GM21825 (cell line): ENCODE data around the gene TFB1M.
"Not testable (repeated sequence)": the region's sequence is repeated elsewhere in the genome, so short reads cannot be mapped to it uniquely, and the experiment has no call there.

ENCODE experiments used
- ATAC-seq: cut with Tn5 transposase; IDR thresholded peaks from one replicate; pipeline ENCODE4 v1.9.1; 2021; ENCODE audit warnings: mild to moderate bottlenecking, moderate library complexity; ENCODE audit not compliant: unreplicated experiment

Gene TFB1M

DNA sequence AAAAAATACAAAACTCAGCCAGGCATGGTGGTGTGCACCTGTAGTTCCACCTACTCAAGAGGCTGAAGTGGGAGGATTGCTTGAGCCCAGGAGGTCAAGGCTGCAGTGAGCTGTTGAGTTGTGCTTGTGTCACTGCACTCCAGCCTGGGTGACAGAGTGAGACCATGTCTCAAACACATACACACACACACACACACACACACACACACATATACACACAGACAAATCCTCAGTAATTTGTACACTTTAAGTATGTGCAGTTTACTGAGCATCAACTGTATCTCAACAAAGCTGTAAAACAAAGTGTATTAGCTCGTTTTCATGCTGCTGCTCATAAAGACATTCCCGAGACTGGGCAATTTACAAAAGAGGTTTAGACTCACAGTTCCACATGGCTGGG, 7.3 kb downstream of the TFB1M start:
- ATAC-seq, result no peak

DNA sequence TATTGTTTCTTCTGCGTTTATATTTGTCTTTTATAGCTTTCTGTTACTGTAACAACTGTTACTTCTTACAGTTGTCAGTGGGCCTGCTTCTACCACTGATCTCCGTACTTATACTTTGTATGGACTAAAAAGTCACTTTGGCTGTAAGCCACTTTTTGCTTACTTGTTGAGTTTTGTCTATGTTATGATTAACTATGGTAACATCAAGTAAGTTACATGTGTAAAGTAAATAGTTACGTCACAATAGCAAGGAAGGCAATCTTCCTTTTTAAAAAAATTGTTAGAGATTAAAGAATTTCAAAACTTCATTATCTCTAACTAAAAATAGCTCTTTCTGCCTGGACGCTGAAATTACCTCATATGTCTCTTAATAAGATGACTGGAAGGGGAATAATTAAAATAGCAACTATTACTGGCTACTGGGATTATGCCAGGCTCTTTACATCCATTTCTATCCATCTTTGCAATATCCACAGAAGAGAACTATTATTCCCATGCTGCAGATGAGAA, 10.9 kb downstream of the TFB1M start:
- no peak for ATAC-seq

DNA sequence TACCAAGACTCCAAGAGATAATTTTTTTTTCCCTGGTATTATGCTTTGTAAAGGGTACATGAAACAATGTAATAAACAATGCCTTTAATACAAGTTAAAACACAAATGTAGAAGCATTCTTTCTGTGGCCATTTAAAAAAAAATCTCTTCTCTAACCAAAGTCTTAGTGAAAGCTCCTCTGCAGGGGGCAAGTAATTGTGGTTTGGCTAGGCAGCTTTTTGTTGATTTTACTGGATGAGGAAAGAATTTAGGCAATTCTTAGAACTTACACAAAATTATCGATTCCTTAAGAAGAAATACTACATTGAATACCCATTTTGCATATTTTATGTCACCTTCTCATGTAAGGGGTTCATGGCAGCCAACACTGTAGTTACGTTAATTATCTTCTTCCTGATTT, 12.4 kb downstream of the TFB1M start:
- no peak for ATAC-seq

DNA sequence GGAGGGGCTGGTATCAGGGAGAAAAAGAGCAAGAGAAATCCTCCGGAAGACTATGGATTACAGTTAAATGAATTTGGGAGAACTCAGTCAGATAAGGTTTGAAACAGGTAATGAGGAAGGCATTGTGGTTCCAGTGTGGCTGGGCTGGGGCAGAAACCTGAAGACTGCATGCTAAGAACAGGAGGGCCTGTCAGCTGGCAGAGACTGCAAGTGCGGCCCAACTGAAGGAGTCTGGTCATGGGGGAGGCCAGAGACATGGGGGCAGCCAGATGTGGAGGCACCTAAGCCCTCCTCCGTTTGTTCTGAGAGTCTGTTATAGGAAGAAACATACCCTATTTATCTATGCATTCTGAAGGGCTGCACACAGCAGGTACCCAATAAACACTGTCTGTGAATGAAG, 16.6 kb downstream of the TFB1M start:
- no peak for ATAC-seq

DNA sequence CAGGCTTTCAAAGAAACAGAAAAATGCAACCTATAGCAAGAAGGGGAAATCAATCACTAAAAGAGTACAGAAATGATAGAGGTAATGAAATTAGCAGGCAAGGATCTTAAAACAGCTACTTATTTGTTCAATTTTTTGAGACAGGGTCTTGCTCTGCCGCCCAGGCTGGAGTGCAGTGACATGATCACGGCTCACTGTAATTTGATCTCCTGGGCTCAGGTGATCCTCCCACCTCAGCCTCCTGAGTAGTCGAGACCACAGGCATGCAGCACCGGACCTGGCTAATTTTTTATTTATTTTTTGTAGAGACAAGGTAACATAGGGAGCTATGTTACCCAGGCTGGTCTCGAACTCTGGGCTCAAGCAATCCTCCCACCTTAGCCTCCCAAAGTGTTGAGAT, 21.6 kb downstream of the TFB1M start:
- ATAC-seq, result no peak

DNA sequence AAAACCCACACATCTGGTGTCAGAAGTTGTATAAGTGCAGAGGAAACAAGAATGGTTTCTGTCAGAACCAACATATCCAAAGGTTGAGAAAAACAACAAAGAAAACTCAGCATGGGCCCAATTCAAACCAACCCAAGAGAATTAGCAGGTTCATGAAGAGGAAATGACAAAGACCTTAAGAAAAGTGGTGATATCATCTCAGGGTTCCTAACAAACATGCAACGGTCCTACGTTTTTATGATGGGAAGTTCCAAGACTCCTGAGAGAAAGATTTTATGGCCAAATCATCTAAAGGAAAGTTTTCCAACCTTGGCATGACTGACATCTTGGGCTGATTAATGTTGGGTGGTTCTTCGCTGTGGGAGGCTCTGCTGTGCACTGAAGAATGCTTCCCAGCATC, 23.0 kb downstream of the TFB1M start:
- ATAC-seq, result no peak

DNA sequence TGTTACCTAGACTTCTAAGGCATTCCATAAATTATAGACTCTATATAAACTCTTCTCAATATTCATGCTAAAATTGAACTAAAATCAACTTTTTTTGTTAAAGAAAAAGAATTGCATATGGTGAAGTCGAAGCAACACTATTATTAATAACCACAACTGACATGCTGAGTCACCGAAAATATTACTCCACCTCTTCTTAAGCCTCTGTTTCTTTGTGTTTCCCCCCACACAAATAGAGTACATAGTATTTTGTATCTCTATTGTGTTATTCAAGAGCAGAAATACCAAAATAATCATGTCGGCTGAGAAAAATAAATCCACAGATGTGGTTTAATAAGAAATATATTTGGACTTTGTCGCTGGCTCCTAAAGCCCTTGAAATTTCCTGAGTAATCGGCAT, 23.8 kb downstream of the TFB1M start:
- no peak for ATAC-seq

DNA sequence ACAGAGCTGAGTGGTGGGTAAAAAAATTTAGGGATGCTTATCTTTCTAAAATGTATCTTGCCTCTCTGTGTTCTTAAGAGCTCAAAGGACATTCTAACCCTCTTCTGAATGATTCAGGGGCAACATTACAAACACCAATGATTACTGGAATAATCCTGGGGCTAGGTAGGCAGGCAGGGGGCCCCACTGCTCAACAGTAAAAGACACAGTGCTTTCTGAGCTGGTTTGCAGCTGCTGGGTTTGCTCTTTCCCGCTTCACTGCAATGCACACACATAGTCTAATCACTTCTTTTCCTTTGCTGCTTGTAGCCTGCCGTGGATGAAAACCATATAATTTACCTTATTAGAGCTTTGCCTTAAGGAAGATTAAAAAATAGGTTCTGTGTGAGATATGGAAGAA, 26.5 kb downstream of the TFB1M start:
- ATAC-seq, result no peak

DNA sequence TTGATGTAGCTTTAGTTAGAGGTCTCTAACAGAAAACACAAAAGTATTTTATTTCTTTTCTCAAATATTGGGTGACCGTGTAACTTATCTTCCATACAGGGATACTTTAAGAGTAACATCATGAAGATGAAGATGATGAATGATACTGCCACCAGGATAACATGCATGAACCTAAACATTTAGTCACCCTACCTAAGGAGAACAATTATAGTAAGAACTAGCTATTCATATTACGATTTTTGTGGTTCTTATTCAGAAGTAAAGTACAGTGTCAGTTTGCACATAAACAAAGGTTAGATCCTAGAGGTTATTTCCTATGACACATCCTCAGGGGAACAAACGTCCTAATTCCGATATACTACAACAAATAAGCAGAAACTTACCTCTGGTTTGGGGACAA, 29.5 kb downstream of the TFB1M start:
- no peak for ATAC-seq

DNA sequence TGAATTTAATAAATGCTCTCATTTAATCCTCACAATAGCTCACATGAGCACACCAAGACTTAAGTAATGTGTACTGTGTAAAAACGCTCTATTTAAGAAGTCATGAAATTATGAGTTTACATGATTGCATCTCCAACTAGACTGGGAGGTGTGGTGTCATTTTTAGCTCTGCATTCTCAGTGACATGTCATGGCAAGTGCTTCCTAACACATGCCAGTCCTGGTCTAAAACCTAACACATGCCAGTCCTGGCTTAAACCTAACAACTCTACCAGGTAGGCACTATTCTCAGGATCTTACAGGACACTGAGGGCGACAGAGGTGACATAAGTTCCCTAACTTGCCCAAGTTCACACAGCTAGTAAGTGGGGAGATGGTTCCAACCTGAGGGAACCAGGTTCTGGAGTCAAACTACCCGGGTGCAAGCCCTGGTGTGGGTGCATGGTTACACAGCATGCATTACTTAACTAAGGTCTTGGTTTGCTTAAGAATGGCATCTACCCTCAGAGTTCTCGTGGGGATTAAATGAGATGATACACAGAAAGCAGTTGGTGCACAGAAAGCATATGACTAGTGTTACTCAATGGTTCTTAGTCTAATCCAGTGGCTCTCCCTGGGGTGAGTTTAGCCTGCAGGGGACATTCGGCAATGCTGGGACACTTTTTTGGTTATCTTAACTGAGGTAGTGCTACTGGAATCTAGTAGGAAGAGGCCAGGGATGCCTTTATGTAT, 35.8 kb downstream of the TFB1M start:
- ATAC-seq, result no peak

DNA sequence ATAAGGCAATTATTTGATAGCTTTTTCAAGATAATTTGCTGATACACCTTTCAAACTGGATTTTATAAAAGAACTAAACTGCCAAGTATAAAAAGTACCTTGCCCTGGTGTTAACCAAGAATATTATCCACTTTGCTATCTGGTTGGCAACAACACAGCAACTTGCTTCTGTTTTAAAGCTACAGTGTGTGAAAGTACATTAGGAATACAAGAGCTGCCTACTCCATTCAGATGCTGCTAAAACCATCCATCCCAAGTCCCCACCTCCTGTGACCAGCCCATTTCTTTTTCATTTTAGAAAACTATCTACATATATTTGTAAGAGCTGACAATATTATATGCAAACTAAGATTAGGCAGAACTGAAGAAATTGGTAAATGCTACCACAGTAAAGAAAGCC, 37.6 kb downstream of the TFB1M start:
- ATAC-seq, result no peak

DNA sequence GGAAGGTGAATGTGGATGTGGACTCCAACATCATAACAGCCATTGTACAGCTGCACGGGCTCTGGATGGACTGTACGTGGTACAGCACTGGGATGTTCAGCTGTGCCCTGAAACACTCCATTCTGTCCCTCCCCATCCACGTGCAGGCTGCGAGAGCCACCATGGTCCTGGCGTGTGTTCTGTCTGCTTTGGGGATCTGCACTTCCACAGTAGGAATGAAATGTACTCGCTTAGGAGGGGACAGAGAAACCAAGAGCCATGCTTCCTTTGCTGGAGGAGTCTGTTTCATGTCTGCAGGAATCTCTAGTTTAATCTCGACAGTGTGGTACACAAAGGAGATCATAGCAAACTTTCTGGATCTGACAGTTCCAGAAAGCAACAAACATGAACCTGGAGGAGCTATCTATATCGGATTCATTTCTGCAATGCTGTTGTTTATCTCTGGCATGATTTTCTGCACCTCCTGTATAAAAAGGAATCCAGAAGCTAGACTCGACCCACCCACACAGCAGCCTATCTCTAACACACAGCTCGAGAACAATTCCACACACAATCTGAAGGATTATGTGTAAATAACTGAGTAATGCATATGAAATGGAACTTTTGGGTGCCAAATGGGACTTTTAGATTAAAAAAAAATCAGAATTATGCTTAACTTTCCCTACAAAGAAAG, 38.3 kb downstream of the TFB1M start:
- no peak for ATAC-seq

DNA sequence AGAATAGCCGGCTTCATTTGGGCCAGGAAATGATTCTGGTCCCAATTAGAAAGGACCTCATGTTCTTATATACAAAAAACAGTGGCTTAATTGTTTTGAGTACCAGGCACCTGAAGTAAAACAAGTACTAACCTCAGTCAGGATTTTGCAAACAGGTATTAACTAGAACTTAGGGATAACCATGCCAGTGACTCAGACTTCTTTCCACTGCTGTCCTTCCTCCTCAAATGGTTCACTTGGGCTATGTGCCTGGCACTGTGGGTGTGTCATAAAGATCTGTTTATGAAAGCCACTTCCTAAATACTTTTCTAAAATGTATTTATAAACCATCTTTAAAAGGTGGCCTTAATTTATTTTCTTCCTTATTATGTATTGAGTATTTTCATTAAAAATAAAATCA, 39.8 kb downstream of the TFB1M start:
- ATAC-seq, result no peak

DNA sequence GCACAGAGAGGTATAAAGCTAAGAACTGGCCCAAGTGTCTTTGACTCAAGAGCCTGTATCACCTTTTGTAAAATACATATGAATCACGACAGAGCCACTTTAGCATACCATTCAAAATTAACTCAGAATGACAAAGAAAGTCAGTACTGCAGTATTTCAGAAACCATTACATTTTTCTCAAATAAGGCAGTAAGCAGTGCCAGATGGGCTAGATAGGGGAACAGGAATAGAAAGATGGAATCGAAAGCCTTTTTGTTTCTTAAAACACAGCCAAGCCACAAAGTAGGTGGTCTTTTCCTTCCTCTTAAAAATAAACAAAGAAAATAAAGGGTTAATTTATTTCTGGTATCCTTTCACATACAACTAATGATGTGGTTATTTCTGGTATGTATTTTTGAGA, 40.2 kb downstream of the TFB1M start:
- no peak for ATAC-seq

DNA sequence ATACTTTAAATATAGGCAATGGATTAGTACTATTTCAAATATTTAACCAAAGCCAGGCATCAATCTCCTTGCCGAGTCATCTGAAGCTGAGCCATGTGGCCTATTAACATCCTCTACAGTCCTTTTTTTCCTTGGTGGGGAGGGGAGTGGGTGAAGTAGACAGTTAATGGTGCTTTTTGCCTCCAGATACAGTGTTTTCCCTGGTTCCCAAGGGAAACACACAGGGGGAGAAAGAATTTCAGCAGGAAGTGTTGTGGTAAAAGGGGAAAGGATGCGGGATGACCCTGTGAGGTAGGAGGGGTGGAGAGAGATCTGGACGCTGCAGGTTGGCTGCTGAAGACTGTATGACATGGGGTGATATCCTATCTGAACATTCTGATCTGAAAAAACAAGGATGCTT, 40.9 kb downstream of the TFB1M start:
- ATAC-seq, result no peak

DNA sequence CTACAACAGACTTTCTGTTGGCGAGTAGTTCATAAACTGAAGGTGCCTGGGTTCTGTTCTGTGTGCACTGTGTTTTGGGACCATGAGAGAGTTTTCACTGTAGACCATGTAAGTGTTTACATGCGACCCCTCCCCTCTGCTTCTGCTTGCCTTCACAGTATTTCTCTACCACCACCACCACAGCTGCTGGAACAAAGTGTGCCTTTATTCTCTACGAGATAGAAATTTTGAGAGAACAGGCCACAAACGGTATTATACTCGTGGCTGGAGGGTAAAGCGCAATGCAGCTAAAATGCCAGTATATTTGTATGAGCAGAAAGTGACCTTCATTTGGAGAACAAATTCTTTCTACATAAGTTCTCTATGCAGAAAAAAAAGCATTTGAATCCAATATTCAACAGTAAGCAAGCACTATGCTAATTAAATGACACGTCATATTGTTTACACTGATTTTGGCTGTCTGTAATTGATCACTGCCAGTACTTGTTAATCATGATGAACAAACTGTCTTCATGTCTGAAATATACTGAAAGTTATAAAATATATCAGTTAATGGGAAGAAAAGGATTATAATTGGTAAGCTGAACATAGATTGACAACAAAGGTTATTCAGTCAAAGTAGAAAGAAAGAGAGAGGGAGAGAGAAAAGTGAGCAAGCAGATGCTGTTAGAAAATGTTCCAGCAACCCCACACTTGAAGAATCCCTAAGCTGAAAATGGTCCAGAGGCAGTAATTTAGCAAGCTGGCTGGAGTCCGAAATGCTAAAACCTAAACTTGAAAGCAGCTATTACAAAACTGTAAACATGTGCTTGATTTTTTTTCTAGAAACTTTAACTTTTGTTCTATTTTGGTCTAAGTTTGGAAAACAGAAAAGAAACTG, 41.7 kb downstream of the TFB1M start:
- ATAC-seq, result no peak

DNA sequence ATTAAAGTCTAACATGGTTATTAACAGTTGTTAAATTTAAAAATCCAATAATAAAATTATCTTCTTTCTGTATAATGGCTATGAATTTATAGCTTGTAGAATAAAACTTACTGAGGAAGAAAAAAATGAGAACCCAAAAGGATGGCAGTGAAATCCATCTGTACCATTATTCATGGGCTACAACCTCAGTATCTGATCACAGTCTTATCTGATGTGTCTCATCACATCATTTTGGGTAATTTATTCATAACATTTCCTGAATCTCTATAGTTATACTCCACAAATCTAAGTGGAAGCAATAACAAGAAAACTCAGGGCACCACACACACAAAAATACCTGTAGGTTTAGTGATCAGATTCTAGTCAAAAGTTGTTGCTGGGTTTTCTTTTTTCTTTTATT, 43.1 kb downstream of the TFB1M start:
- ATAC-seq, result no peak

DNA sequence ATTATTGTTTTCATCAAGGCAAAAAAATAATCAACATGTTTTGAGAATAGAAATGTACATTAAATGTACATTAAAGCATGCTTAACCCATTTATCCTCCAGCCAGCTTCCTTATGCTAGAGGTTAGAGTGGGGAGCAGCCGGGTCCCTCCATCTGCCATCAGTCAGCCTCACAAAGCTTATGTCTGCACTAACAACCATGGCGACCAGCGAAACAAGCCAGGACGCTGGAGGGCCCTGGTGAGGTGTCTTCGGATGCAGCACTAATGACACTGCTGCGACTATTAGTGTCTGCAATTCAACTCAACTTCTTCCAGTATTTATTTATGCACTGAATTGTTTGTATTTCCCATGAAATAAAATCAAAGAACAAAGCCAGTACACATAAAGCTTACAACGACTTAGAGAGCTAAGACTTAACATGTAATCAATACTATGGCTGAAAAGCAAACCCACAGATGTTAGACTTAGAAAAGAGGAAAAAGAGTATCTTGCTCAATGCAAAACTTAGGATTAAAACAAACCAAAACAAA, 43.7 kb downstream of the TFB1M start:
- no peak for ATAC-seq

DNA sequence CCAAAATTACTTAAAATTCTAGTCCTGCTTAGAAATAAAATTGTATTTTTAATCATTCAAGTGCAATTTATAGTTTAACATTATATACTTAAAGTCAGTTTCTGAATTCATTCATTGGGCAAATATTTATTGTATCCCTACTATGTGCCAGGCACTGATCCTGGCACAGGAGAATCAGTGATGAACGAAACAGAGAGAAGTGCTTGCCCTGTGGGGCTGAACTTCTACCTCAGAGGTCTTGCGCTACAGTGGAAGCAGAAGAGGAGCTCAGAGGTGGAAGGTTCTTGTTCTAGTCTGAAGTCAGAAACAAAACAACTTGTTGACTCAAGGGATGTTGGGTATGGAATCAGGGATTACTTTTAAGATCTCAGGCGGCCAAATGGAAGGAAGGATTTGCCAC, 44.5 kb downstream of the TFB1M start:
- ATAC-seq, result no peak

DNA sequence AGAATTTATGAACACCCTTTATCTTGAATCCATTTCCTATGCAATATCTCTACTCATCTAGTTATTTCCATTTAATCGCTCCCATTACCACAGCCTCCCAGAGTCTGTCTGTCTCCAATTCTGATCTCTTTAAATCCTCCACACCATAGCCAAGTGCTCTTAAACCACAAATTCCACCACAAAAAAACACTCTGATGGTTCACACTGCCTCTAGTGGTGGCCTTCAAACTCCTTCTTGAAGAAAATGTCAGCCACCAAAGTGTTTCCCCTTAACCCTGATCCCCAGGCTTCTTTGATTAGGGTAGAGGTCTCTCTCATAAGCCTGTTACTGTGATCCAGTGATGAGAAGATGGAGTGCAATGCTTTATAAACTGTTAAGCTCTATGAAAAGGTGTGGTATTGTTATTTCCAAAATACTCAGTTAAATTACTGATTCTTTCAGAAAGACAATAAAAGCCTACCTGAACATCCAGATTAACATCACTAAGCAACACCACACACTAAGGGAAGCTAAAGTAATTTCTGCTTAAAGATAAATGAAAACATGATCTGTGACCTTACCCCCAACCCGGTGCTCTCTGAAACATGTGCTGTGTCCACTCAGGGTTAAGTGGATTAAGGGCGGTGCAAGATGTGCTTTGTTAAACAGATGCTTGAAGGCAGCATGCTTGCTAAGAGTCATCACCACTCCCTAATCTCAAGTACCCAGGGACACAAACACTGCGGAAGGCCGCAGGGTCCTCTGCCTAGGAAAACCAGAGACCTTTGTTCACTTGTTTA, 46.0 kb downstream of the TFB1M start:
- not testable (repeated sequence) for ATAC-seq

DNA sequence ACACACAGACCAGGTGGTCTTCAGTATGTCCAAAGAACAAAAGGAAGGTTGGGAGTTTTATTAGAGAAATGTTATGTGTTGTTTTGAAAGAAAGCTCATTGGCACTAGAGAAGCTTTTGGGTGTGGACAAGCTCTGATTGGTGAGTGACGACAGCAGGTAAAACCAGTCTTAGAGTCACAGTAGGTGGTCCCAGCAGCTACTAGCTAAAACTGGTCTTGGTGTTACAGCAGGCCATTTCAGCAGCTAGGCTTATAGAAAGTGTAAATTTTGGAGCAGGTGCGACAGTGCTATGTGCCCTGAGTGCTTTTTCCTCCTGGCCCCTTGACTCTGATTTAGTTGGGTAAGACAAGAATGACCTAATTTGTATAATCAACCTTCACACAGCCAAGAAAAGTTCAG, 46.9 kb downstream of the TFB1M start:
- no peak for ATAC-seq
